GM19395 (cell line): ENCODE data around the gene CNGA1.
"Not testable (repeated sequence)": the region's sequence is repeated elsewhere in the genome, so short reads cannot be mapped to it uniquely, and the experiment has no call there.

Experiments
- ATAC-seq: cut with Tn5 transposase; IDR thresholded peaks from one replicate; pipeline ENCODE4 v1.9.1; 2021; ENCODE audit warnings: mild to moderate bottlenecking, moderate library complexity; ENCODE audit not compliant: unreplicated experiment

The CNGA1 gene

GRCh38 chr4:47974566-47974965, 41.9 kb downstream of the CNGA1 start:
- ATAC-seq = no peak

DNA sequence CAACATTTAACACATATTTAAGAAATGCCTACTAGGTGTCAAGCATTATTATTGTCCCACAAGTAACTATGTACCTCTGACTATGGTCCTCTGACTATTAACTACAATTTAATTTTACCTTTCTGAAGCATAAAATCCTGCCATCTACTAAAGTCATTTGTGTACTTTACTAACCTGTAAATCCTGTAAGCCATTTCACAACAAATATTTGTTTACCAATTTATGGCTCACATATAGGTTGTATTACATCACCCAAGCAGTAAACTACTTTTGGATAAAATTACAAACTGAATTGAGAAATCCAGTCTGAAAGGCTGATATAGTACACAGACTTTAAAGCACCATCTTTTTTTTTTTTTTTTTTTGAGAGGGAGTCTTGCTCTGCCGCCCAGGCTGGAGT, 43.8 kb downstream of the CNGA1 start:
- ATAC-seq = no peak

DNA sequence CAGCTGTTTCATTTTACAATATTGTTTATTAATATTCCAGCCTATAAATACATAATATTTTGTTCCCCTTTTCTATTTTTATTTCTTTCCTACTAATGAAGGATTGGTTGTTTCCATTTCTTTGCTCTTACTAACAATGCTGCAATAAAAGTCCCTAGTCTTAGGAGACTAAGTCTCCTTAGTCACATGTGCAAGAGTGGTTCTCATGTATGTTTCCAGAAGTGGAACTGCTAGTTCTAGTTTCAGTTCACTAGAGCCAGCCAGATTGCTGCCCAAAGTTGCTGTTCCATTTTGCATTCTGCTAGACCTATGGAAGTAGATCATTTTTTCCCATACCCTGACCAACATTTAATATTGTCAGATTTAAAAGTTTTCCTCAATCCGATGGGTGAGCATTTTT, 44.3 kb downstream of the CNGA1 start:
- ATAC-seq = peak; percentile 93

DNA sequence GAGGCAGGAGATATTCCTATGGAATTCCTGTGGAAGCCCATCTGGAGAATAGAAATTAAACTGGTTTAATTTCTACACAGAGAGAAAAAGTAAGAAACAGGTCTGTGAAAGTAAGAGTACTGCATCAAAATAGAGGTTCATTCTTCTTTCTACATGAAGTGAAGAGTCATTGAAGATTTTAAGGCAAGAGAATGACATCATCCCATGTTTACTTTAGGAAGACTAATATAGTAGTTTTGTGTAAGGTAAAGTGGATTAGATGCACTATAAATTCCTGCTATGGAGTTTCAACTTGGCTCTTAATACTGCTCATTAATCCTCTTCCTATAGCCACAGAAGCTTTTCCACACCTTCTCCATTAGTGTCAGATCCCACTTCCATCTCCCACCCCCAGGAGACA, 47.6 kb downstream of the CNGA1 start:
- ATAC-seq = no peak

- ATAC-seq = no peak
Measured at GRCh38 chr4:47954677-47955076, 61.8 kb downstream of the CNGA1 start.

DNA sequence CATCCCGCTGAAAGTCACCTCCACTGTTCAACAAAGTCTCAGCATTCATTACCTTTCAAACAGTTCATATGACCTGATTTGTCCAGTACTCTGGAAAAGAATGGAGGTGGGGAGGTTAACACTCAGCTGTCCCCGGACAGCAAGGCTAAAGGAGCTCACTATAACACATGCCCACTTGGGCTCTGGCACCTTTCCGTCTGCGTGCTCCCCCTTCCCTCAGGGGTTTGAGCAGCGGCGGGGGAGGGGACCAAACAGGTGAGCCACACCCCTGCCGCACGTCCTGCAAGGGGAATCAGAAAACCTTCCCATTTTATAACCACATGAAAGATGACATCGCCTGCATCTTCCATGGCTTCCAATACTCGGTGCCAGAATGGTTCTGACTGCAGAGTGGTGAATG, 62.2 kb downstream of the CNGA1 start:
- ATAC-seq = no peak

DNA sequence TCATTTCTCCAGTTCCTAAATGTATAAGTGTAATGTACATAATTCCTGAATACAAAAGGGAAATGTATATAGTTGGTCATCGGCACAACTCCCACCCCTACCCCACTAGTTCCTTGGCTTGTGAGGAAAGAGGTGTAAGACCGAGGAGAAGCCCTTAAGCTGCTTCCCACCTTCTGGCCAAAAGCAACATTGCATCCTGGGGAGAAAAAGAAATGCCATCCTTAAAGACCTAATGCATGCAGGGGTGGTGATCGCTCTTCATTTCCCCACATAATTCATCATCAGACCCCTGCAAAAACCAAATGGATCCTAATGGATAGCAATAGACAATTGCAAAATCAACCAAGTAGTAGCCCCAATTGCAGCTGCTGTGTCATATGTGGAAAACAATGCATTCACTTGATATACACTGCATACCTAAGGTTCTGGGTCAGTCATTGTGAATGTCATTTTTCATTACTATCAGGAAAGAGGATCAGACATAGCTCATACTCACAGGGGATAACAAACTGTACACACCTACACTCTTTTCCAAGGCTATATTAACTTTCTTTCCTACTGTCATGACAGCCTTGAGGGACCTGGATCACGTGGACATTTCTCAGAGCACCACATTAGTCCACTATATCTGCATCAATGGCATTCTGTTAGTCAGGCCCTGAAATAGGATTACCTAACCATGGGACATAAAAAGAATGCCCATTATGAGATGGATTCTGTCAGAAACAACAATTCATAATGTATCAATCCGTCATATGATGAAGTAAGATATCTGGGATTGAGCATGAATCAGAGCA, 70.4 kb downstream of the CNGA1 start:
- no peak for ATAC-seq

GRCh38 chr4:47942081-47942819, 74.2 kb downstream of the CNGA1 start:
- ATAC-seq = no peak

DNA sequence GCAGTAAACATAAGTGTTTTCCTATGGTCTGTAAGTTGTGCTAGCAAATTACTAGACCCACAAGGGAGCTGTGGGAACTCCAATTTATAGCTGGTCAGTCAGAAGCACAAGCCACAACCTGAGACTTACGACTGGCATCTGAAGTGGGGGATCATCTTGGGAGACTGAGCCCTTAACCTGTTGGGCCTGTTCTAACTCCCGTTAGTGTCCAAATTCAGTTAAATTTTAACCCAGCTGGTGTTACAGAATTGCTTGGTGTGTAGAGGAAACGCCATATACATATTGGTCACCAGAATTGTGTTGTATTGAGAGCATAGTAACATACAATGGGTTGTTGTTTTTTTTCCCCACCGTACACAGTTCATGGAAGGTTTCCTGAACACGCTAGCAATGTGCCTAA, 77.0 kb downstream of the CNGA1 start:
- no peak for ATAC-seq

GRCh38 chr4:47936336-47936735, 80.1 kb downstream of the CNGA1 start:
- no peak for ATAC-seq

DNA sequence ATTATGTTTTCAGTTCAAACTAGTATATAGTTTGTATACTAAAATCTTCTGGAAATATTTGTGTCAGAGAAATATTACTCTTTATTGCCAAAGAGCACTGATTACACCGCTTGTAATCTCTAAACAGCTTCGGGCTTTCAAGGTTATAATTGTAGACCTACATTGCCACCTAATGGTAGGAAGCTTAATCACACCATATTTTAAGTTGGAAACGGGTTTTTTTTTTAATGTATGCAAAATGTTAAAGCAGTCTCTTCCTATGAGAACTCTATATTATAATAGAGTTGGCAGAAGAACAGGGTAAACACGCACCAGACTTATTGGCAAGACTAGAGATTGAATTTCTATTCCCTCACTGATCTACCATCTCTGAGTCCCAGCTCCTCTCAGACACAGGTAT, 82.6 kb downstream of the CNGA1 start:
- ATAC-seq = peak; percentile 67

DNA sequence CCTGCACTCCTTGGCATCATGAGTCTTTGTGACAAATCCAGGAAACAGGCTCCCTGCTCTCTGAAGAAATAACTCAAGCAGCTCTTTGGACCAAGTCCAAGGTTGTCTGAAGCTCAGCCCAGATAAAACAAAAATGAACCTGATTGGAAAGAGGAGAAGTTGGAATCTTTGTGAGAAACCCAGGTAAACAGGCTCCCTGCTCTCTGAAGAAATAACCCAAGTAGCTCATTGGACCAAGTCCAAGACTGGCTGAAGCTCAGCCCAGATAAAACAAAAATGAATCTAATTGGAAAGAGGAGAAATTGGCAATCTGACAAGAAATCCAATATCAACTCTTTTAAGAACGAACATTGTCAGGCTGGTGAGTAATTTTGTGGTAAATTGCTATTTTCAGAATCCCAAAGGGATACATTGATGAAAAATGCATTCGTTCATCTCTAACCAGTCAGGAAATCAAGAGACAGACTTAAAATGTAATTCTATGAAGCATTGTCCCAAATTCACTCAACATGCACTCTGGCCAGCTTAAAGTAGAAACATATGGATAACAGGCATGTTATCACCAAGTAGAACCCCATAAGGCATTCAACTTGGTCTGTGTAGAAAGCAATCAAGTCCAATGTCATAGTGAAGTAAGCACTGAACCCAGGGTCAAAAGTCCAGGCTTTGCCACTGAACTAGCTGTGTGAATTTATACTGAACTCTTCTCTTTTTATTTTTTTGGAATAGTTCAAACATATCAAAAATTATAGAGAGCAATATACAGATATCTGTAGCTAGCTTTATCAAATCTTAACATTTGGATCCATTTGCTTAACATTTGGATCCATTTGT, 85.3 kb downstream of the CNGA1 start:
- no peak for ATAC-seq

GRCh38 chr4:47929682-47930201, 86.7 kb downstream of the CNGA1 start:
- no peak for ATAC-seq

- ATAC-seq = peak; percentile 98
Measured at GRCh38 chr4:47926667-47927258, 89.7 kb downstream of the CNGA1 start.

- ATAC-seq = not testable (repeated sequence)
Measured at GRCh38 chr4:47923261-47923608, 93.2 kb downstream of the CNGA1 start.

- ATAC-seq = not testable (repeated sequence)
Measured at GRCh38 chr4:47922436-47923260, 93.8 kb downstream of the CNGA1 start.

GRCh38 chr4:47917163-47917562, 99.3 kb downstream of the CNGA1 start:
- not testable (repeated sequence) for ATAC-seq

DNA sequence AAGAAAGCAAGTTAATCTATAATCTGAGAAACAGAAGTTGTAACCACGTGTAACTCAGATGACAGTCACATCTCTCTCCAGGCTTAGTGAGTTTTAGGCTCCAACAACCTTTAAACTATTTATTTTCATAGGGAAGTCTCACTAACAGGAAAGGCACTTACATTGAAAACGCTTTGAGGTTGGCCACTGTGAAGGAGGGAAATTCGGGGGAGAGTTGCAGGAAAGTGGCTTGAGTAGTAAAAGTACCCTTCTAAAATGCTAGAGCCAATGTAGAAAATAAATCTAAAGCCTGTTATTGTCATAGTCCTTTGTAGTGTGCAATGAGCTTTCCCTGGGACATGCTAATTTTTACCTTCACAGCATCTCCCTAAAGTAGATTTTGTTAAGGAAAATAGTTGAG, 101.1 kb downstream of the CNGA1 start:
- ATAC-seq = no peak

GRCh38 chr4:47914926-47915237, 101.6 kb downstream of the CNGA1 start:
- ATAC-seq = peak; percentile 34

GRCh38 chr4:47914220-47914925, 102.1 kb downstream of the CNGA1 start, which contains the start of gene NFXL1:
Gene NFXL1, minus strand, starts transcription at chr4:47914583. Its CDS starts 380 bp downstream, at chr4:47914203.
- ATAC-seq = peak; percentile 97
